ENCODE data around the gene NCS1.

DNA sequence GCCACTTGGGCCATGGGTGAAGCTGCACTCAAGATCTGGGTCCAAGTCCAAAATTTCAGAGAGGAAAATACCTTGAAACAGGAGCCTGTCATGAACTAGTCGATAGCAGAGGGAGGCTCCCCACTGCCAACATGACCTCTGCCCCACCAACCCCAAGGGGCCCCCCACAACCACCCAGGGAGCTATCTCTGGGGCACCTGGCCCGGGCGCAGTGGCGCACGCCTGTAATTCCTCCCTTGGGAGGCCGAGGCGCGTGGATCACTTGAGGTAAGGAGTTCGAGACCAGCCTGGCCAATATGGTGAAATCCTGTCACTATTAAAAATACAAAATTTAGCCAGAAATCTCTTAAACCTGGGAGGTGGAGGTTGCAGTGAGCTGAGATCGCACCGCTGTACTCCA is 73.3 kb downstream of the NCS1 start:
- TF ChIP-seq, protein P1, sequence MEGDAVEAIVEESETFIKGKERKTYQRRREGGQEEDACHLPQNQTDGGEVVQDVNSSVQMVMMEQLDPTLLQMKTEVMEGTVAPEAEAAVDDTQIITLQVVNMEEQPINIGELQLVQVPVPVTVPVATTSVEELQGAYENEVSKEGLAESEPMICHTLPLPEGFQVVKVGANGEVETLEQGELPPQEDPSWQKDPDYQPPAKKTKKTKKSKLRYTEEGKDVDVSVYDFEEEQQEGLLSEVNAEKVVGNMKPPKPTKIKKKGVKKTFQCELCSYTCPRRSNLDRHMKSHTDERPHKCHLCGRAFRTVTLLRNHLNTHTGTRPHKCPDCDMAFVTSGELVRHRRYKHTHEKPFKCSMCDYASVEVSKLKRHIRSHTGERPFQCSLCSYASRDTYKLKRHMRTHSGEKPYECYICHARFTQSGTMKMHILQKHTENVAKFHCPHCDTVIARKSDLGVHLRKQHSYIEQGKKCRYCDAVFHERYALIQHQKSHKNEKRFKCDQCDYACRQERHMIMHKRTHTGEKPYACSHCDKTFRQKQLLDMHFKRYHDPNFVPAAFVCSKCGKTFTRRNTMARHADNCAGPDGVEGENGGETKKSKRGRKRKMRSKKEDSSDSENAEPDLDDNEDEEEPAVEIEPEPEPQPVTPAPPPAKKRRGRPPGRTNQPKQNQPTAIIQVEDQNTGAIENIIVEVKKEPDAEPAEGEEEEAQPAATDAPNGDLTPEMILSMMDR (IDR thresholded peaks at IDR 0.05; ENCODE audit: control extremely low read depth in 1 of 3, insufficient read depth in 1 of 3, low read depth in 1 of 3, low read length in 3 of 3) = no peak
- TF ChIP-seq TEAD4 (IDR thresholded peaks at IDR 0.05; ENCODE audit: low read depth, low read length) (no peak), CBX5 (IDR thresholded peaks at IDR 0.05; ENCODE audit: low read depth, low read length) (no peak), SIX5 (IDR thresholded peaks at IDR 0.05; ENCODE audit: low read depth, low read length) (no peak), POLR2A (IDR thresholded peaks at IDR 0.05; ENCODE audit: control extremely low read depth in 1 of 2, low read depth in 2 of 2, low read length in 2 of 2) (no peak)

All from H1 (cell line).